H9 (cell line): ENCODE results near the gene MYBPC2. TPM values are rescaled to one million over a fixed set of nuclear protein-coding genes. Genes with fewer than 3 reads are reported as not detected.

ENCODE experiments used
- DNase-seq: peaks from one replicate; pipeline ENCODE4 v3.0.0-alpha.2; 2017
- H2AFZ ChIP-seq: one replicate; pipeline ENCODE4 v1.6.1; 2013; ENCODE audit warnings: mild to moderate bottlenecking, low read length, control low read depth, moderate library complexity
- H2AK5ac ChIP-seq: 2 replicates; pipeline ENCODE4 v1.6.1; 2013; ENCODE audit warnings: low read length, control low read depth, mixed read lengths; ENCODE audit not compliant: insufficient read length
- H2BK120ac ChIP-seq: one replicate; pipeline ENCODE4 v1.6.1; 2013; ENCODE audit warnings: low read depth, mild to moderate bottlenecking, low read length, control low read depth, inconsistent platforms; ENCODE audit not compliant: poor library complexity, severe bottlenecking
- H2BK12ac ChIP-seq: 2 replicates; pipeline ENCODE4 v1.6.1; 2013; ENCODE audit warnings: low read length, control low read depth, mixed read lengths, low read depth; ENCODE audit not compliant: insufficient read length
- H2BK15ac ChIP-seq: 2 replicates; pipeline ENCODE4 v1.6.1; 2013; ENCODE audit warnings: low read depth, low read length, control low read depth
- H2BK20ac ChIP-seq: one replicate; pipeline ENCODE4 v1.6.1; 2013; ENCODE audit warnings: low read depth, mild to moderate bottlenecking, low read length, control low read depth, inconsistent platforms; ENCODE audit not compliant: poor library complexity, severe bottlenecking
- H2BK5ac ChIP-seq: 2 replicates; pipeline ENCODE4 v1.6.1; 2013; ENCODE audit warnings: low read length, control low read depth, mixed read lengths; ENCODE audit not compliant: insufficient read length
- H3K14ac ChIP-seq: 2 replicates; pipeline ENCODE4 v1.6.1; 2013; ENCODE audit warnings: low read length, control low read depth; ENCODE audit not compliant: insufficient read depth
- H3K18ac ChIP-seq: 2 replicates; pipeline ENCODE4 v1.6.1; 2013; ENCODE audit warnings: low read depth, mild to moderate bottlenecking, mixed read lengths, low read length, control low read depth; ENCODE audit not compliant: insufficient read length
- H3K23ac ChIP-seq: 2 replicates; pipeline ENCODE4 v1.6.1; 2013; ENCODE audit warnings: low read length, control low read depth, mixed read lengths, low read depth; ENCODE audit not compliant: insufficient read length
- H3K23me2 ChIP-seq: 2 replicates; pipeline ENCODE4 v1.6.1; 2013; ENCODE audit warnings: low read depth, mild to moderate bottlenecking, mixed read lengths, low read length, control low read depth; ENCODE audit not compliant: insufficient read length, poor library complexity, severe bottlenecking
- H3K27ac ChIP-seq: 2 replicates; pipeline ENCODE4 v1.5.1; 2013; ENCODE audit warnings: low read length, control low read depth, mixed read lengths, low read depth; ENCODE audit not compliant: insufficient read length
- H3K27me3 ChIP-seq: 2 replicates; pipeline ENCODE4 v1.6.1; 2013; ENCODE audit warnings: low read length, control low read depth, inconsistent platforms; ENCODE audit not compliant: insufficient read depth
- H3K4ac ChIP-seq: 2 replicates; pipeline ENCODE4 v1.6.1; 2013; ENCODE audit warnings: low read depth, mild to moderate bottlenecking, control low read depth, inconsistent platforms, low read length, moderate library complexity
- H3K4me1 ChIP-seq: 2 replicates; pipeline ENCODE4 v1.6.1; 2013; ENCODE audit warnings: low read length, control low read depth, inconsistent platforms; ENCODE audit not compliant: insufficient read depth
- H3K4me2 ChIP-seq: 2 replicates; pipeline ENCODE4 v1.6.1; 2013; ENCODE audit warnings: low read length, control low read depth, mixed read lengths; ENCODE audit not compliant: insufficient read length, insufficient read depth
- H3K56ac ChIP-seq: 2 replicates; pipeline ENCODE4 v1.6.1; 2013; ENCODE audit warnings: low read depth, mild to moderate bottlenecking, mixed read lengths, low read length, control low read depth; ENCODE audit not compliant: insufficient read length
- H3K79me1 ChIP-seq: 2 replicates; pipeline ENCODE4 v1.6.1; 2013; ENCODE audit warnings: low read depth, mild to moderate bottlenecking, moderate library complexity, low read length, control low read depth, inconsistent platforms; ENCODE audit not compliant: insufficient read depth, poor library complexity, severe bottlenecking
- H3K79me2 ChIP-seq: 2 replicates; pipeline ENCODE4 v1.6.1; 2013; ENCODE audit warnings: low read length, control low read depth, inconsistent platforms; ENCODE audit not compliant: insufficient read depth
- H3K9ac ChIP-seq: 2 replicates; pipeline ENCODE4 v1.6.1; 2013; ENCODE audit warnings: low read length, control low read depth, mixed read lengths; ENCODE audit not compliant: insufficient read length; ENCODE audit errors: extremely low read depth
- H3K9me3 ChIP-seq: one replicate; pipeline ENCODE4 v1.6.1; 2013; ENCODE audit warnings: low read depth, low read length, inconsistent platforms; ENCODE audit not compliant: control insufficient read depth
- H3T11ph ChIP-seq: one replicate; pipeline ENCODE4 v1.6.1; 2013; ENCODE audit warnings: mild to moderate bottlenecking, low read length, control low read depth, inconsistent platforms
- H4K20me1 ChIP-seq: one replicate; pipeline ENCODE4 v1.6.1; 2013; ENCODE audit not compliant: control insufficient read depth, insufficient read length, insufficient read depth
- H4K5ac ChIP-seq: 2 replicates; pipeline ENCODE4 v1.6.1; 2013; ENCODE audit warnings: low read depth, mild to moderate bottlenecking, mixed read lengths, low read length, control low read depth; ENCODE audit not compliant: insufficient read length
- H4K8ac ChIP-seq: replicated peaks from 2 replicates; pipeline ENCODE4 v1.6.1; 2013; ENCODE audit warnings: low read length, control low read depth, mixed read lengths, low read depth; ENCODE audit not compliant: insufficient read length
- H4K91ac ChIP-seq: 2 replicates; pipeline ENCODE4 v1.6.1; 2013; ENCODE audit warnings: low read depth, mild to moderate bottlenecking, moderate library complexity, mixed read lengths, low read length, control low read depth; ENCODE audit not compliant: insufficient read length
- H3K27ac Mint-ChIP-seq, 3 experiments: 2 replicates in 2 of 3; 3 replicates in 1 of 3; pipeline ENCODE4 v1.8.0; 2020 to 2021; ENCODE audit warnings: mixed read lengths in 3 of 3, mild to moderate bottlenecking in 1 of 3, moderate library complexity in 1 of 3
- H3K27me3 Mint-ChIP-seq: 2 replicates; pipeline ENCODE4 v1.8.0; 2021; ENCODE audit warnings: low read depth, mild to moderate bottlenecking, moderate library complexity, mixed read lengths
- H3K36me3 Mint-ChIP-seq, 3 experiments: 2 replicates in 2 of 3; 3 replicates in 1 of 3; pipeline ENCODE4 v1.8.0; 2020 to 2021; ENCODE audit warnings: low read depth in 3 of 3, mixed read lengths in 3 of 3; ENCODE audit not compliant: insufficient read depth in 1 of 3
- H3K4me1 Mint-ChIP-seq, 2 experiments: 2 replicates each; pipeline ENCODE4 v1.8.0; 2020; ENCODE audit warnings: mixed read lengths in 2 of 2
- H3K4me3 Mint-ChIP-seq, 2 experiments: 2 replicates in 1 of 2; 3 replicates in 1 of 2; pipeline ENCODE4 v1.8.0; 2020 to 2021; ENCODE audit warnings: mild to moderate bottlenecking in 2 of 2, mixed read lengths in 2 of 2, moderate library complexity in 1 of 2
- H3K9me3 Mint-ChIP-seq, 2 experiments: 2 replicates in 1 of 2; 3 replicates in 1 of 2; pipeline ENCODE4 v1.8.0; 2020; ENCODE audit warnings: mild to moderate bottlenecking in 2 of 2, mixed read lengths in 2 of 2, moderate library complexity in 1 of 2
- CTCF ChIP-seq: fragments of 200-600 bp; sonication (generic); conservative IDR thresholded peaks from 3 replicates; pipeline ENCODE4 v1.8.0; 2021; ENCODE audit warnings: antibody characterized with exemption, mild to moderate bottlenecking
- WGBS: extraction: QIAGEN DNeasy Blood & Tissue Kit; methylation state at CpG from one replicate; pipeline ENCODE4 v1.1.7; 2013; ENCODE audit warnings: missing lambda C conversion rate, low lambda C conversion rate, mixed read lengths; ENCODE audit not compliant: insufficient read length; ENCODE audit errors: extremely low coverage; 5-methylcytosine and 5-hydroxymethylcytosine counted together
- total RNA-seq: library from RNA; stranded (reverse); gene quantifications from 2 replicates; pipeline ENCODE4 v1.2.1, GENCODE V29; 2021

The MYBPC2 gene
- total RNA-seq, 1 experiment from 2014 or later = 4.9 TPM

DNA sequence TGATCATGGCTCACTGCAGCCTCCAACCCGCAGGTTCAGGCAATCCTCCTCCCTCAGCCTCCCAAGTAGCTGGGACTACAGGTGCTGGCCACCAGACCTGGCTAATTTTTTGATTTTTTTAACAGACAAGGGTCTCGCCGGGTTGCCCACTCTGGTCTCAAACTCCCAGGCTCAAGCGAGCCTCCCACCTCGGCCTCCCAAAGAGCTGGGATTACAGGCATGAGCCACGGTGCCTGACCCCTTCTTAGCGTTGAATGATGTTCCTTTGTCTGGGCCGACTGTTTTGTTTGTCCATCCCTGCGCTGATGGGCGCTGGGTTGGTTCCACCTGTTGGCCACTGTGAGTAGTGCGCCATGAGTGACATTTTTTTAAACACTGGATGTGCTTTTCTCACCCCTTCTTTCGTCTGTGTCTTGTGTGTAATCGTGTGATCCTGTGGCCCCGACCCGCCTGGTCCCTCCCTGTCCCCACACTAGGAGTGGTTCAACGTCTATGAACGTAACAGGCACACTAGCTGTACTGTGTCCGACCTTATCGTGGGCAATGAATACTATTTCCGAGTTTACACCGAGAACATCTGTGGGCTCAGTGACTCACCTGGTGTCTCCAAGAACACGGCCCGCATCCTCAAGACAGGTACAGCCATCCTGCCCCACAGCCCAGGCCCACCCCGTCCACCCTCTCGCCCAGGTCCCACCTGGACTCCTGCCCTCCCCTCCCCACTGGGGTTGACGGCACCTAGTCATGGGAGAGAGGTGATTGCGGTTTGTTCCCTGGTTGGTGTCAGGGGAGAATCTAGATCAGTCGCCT lies 28.6 kb downstream of the MYBPC2 start:
- Mint-ChIP-seq H3K4me1 (peaks cover 8 to 12% of the 10 kb centered on the region in 2 experiments), H3K27ac (no peak overlapping the region)
- no peak overlapping the region for H2BK120ac ChIP-seq

More for the DNA sequence above, 28.6 kb downstream of the MYBPC2 start:
- no peak overlapping the region for H3K4ac ChIP-seq
- Mint-ChIP-seq H3K27me3 (peaks cover 15% of the 10 kb centered on the region), H3K4me3 (no peak overlapping the region), H3K9me3 (no peaks in the 10 kb centered on the region; a peak in 1 of 5 replicates), H3K36me3 (no peaks in the 10 kb centered on the region; a peak in 1 of 7 replicates)
- H3K18ac ChIP-seq = no peak overlapping the region
- no peak overlapping the region for H2AFZ ChIP-seq
- no peak overlapping the region for H2BK15ac ChIP-seq
- H3K4me2 ChIP-seq = no peak overlapping the region
- H2BK5ac ChIP-seq = no peak overlapping the region
- no peaks in the 10 kb centered on the region for H3K4me1 ChIP-seq
- no peak overlapping the region for H3T11ph ChIP-seq
- DNase-seq = peak; percentile 81
- no peak overlapping the region for H4K5ac ChIP-seq
- H3K79me1 ChIP-seq = no peaks in the 10 kb centered on the region
- no peak overlapping the region for H4K8ac ChIP-seq
- TF ChIP-seq CTCF = peak; percentile 83
- no peaks in the 10 kb centered on the region for H3K9me3 ChIP-seq
- H3K27ac ChIP-seq = no peak overlapping the region
- H3K9ac ChIP-seq = no peak overlapping the region
- no peak overlapping the region for H4K91ac ChIP-seq
- no peaks in the 10 kb centered on the region for H3K79me2 ChIP-seq
- H3K27me3 ChIP-seq = no peaks in the 10 kb centered on the region
- H2AK5ac ChIP-seq = no peak overlapping the region
- H4K20me1 ChIP-seq = no peaks in the 10 kb centered on the region
- no peak overlapping the region for H2BK12ac ChIP-seq
- no peak overlapping the region for H3K56ac ChIP-seq
- H3K14ac ChIP-seq = no peak overlapping the region
- no peaks in the 10 kb centered on the region for H3K23me2 ChIP-seq
- no peak overlapping the region for H3K23ac ChIP-seq
- H2BK20ac ChIP-seq = no peak overlapping the region
- no CpG with 5 or more reads among the region's 28 CpGs for WGBS
